Heart left ventricle (tissue), 16 donors: ENCODE measurements around the gene JPH4. TPM values are rescaled to one million over a fixed set of nuclear protein-coding genes. Genes with fewer than 3 reads are reported as not detected.

ENCODE experiments used
- ATAC-seq, 4 donors: fragments of 200-7000 bp; cut with Tn5 transposase; one replicate each; pipeline ENCODE4 v1.9.1; 2020 to 2022; ENCODE audit warnings: moderate library complexity in 4 of 4, mild to moderate bottlenecking in 3 of 4, moderate number of reproducible peaks in 1 of 4
- DNase-seq, 5 donors: peaks; one replicate each; pipeline ENCODE4 v3.0.0-alpha.2; 2020
- H3K27ac ChIP-seq, 12 donors: fragments of 200-600 bp; sonication (generic) in 4 of 12; one replicate each; pipeline versions ENCODE4 v1.5.0 to v1.8.0; 2016 to 2022; ENCODE audit warnings: mild to moderate bottlenecking in 2 of 12
- H3K27me3 ChIP-seq, 9 donors: fragments of 200-600 bp; sonication (generic) in 2 of 9; one replicate each; pipeline versions ENCODE4 v1.5.1 to v1.8.0; 2016 to 2022; ENCODE audit warnings: mild to moderate bottlenecking in 3 of 9
- H3K36me3 ChIP-seq, 9 donors: fragments of 200-600 bp; sonication (generic) in 2 of 9; one replicate each; pipeline versions ENCODE4 v1.5.0 to v1.8.0; 2018 to 2022; ENCODE audit warnings: mild to moderate bottlenecking in 2 of 9
- H3K4me1 ChIP-seq, 12 donors: fragments of 200-600 bp; sonication (generic) in 4 of 12; one replicate each; pipeline versions ENCODE4 v1.5.0 to v1.8.0; 2016 to 2022; ENCODE audit warnings: mild to moderate bottlenecking in 3 of 12
- H3K4me3 ChIP-seq, 12 donors: fragments of 200-600 bp; sonication (generic) in 4 of 12; one replicate each; pipeline versions ENCODE4 v1.5.0 to v1.8.0; 2017 to 2022; ENCODE audit warnings: mild to moderate bottlenecking in 9 of 12, moderate library complexity in 4 of 12
- H3K9me3 ChIP-seq, 12 donors: fragments of 200-600 bp; sonication (generic) in 4 of 12; one replicate each; pipeline versions ENCODE4 v1.5.0 to v1.8.0; 2016 to 2022; ENCODE audit warnings: mild to moderate bottlenecking in 1 of 12
- CTCF ChIP-seq, 12 donors: fragments of 200-600 bp; sonication (generic) in 4 of 12; IDR thresholded peaks; one replicate each; pipeline versions ENCODE4 v1.5.0 to v1.8.0; 2018 to 2022; ENCODE audit warnings: antibody characterized with exemption in 12 of 12, mild to moderate bottlenecking in 5 of 12
- POLR2A ChIP-seq, 2 donors: fragments of 450-650 bp; IDR thresholded peaks; one replicate each; pipeline ENCODE4 v1.6.1; 2017; ENCODE audit warnings: antibody characterized with exemption in 2 of 2, mild to moderate bottlenecking in 2 of 2, moderate library complexity in 2 of 2
- WGBS, 4 donors: extraction: QIAGEN DNeasy Blood & Tissue Kit in 2 of 4; methylation state at CpG; one replicate each; pipeline versions ENCODE4 v1.1.5 to v1.1.7; 2013 to 2018; 5-methylcytosine and 5-hydroxymethylcytosine counted together
- intact Hi-C, 10 donors: fragments of 100-400 bp; cut with DNase I; formaldehyde crosslinking; loops; one replicate each; pipeline versions ENCODE4 v1.11.1 to v1.14.2; 2022
- polyA plus RNA-seq, 2 donors: library from polyadenylated mRNA; stranded (reverse); fragments of 200-250 nt; gene quantifications; one replicate each; pipeline ENCODE4 v1.2.3, GENCODE V29; 2013
- total RNA-seq, 9 donors: library from RNA; depleted of rRNA in 2 of 9; stranded (reverse); fragments of >200 nt in 2 of 9; fragmentation: NEBNext Ultra II Directional in 3 of 9; extraction: Animal tissue kit (Norgen Biotek cat#: 25700) in 3 of 9; gene quantifications; one replicate each; pipeline versions ENCODE4 v1.1.0 to v1.2.4, GENCODE V29; 2016 to 2023
- donor health status: ischemic (EF 13 %, LVEDD 7.1; RV severe dilation, severe dysfunction).
- donor health status: healthy with polysubstance abuse.
- donor health status: DM: no; HTN: yes; CAD: no.
- donor health status: DM: no; HTN: no; CAD: no.
- donor health status: ischemic (EF 25% LVEDD 6.9; RV normal size, moderate dysfunction).
- donor health status: ischemic (EF 25% LVEDD 5.7; RV mildly dilated, moderate dysfunction).
- donor health status: healthy.
- donor health status: DM: yes; HTN: yes; CAD: no.
- donor health status: ischemic (EF 35%, LVEDD 5.7; RV mildly dilated, moderate dysfunction).
- donor health status: nonischemic (EF 11% LVEDD 7.7; RV severe dilation, severe dysfunction).
- donor health status: DM: yes; HTN: yes; CAD: no.
- donor health status: PGD.
- donor health status: ischemic (EF 29% LVEDD 5.4; RV normal size, mild dysfunction).
- donor health status: nonischemic (EF 23%, LVEDD 6.1; RV moderate dilation, normal function).

Gene JPH4
- total and polyA plus RNA-seq, 11 donors: 0.10 to 0.59 (median 0.24) TPM; not detected in 1

GRCh38 chr14:23603103-23603502 is 24.5 kb upstream of the JPH4 start:
- Histone ChIP-seq H3K4me1 (peaks cover 0 to 10% (median 0%) of the 10 kb centered on the region in 12 donors), H3K27ac (no peak overlapping the region), H3K4me3 (no peak overlapping the region), H3K36me3 (no peaks in the 10 kb centered on the region), H3K27me3 (no peaks in the 10 kb centered on the region), H3K9me3 (peaks cover 0 to 7% (median 0%) of the 10 kb centered on the region in 12 donors)
- TF ChIP-seq POLR2A (IDR thresholded peaks at IDR 0.05): no peak
- no peak for TF ChIP-seq CTCF (IDR thresholded peaks at IDR 0.05)
- 75 to 83% (median 82%) methylated on average over 2 of the region's 2 CpGs for WGBS, 4 donors
- intact Hi-C loops: no loop called here
- ATAC-seq (no peak), DNase-seq (no peak)

DNA sequence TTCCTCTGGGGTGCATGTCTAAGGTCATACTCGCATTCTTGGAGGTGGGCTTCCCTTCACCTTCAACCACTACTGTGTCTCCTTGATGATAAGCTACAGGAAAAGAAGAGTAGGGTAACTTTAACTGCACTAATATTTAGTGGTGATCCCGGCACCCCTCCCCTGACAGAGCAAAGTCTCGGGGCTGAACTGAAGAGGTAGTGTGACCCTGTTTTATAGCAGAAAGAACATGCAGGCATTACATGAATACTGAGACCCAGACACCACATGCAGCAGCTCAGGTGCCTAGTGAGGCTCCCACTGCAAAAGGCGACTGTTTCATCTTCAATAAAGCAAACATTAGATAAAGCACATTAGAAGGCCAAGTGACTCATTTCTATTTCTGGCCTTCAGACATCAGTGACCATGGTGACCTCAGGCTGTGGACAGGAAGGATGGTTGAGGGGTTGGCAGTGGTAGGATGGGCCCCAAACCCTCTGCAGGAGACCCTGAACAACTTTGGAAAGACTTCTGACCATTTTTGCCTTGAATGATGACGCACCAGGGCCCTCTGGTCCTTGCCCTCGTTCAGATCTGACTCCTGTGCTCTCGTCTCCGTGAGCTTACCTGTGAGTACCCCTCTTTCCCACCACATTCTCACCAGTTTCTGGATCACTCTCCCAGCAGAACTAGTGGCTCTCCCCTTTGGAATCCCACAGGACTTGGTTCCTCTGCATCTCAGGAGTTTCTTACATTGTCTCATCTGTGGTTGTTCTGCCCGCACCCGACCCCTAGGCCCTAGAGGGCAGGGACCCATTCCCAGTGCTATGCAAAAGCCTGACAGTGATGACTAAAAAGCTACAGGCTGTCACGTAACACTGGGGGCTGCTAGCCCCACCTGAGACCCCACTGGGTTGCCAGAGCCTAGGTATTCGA is 23.8 kb upstream of the JPH4 start:
- H3K4me3 ChIP-seq: no peak overlapping the region
- peaks cover 0 to 10% (median 0%) of the 10 kb centered on the region in 12 donors for H3K4me1 ChIP-seq
- no peaks in the 10 kb centered on the region for H3K36me3 ChIP-seq
- no peak for DNase-seq
- intact Hi-C loops: no loop called here
- H3K27ac ChIP-seq: no peak overlapping the region
- peaks cover 0 to 7% (median 0%) of the 10 kb centered on the region in 12 donors for H3K9me3 ChIP-seq
- WGBS, 4 donors: 75 to 83% (median 78%) methylated on average over 12 of the region's 12 CpGs
- no peaks in the 10 kb centered on the region for H3K27me3 ChIP-seq
- ATAC-seq: peak in 3 of 4 donors; percentile 63 to 84 (median 75)
- TF ChIP-seq POLR2A (IDR thresholded peaks at IDR 0.05): no peak
- TF ChIP-seq CTCF (IDR thresholded peaks at IDR 0.05): no peak

- no peak overlapping the region for H3K4me3 ChIP-seq
- H3K27ac ChIP-seq: no peak overlapping the region
- H3K9me3 ChIP-seq: peaks cover 0 to 7% (median 0%) of the 10 kb centered on the region in 12 donors
- no peak for DNase-seq
- WGBS, 4 donors: 0 to 53% (median 37%) methylated on average over 1 of the region's 1 CpG
- intact Hi-C loops: no loop called here
- TF ChIP-seq CTCF (IDR thresholded peaks at IDR 0.05): no peak
- TF ChIP-seq POLR2A (IDR thresholded peaks at IDR 0.05): no peak
- H3K36me3 ChIP-seq: no peaks in the 10 kb centered on the region
- H3K4me1 ChIP-seq: peaks cover 0 to 10% (median 0%) of the 10 kb centered on the region in 12 donors
- ATAC-seq: peak in 1 of 4 donors; percentile 14
- H3K27me3 ChIP-seq: peaks cover 0 to 2% (median 0%) of the 10 kb centered on the region in 9 donors
Measured at GRCh38 chr14:23601845-23602180, 23.2 kb upstream of the JPH4 start.

GRCh38 chr14:23601424-23601823 is 22.8 kb upstream of the JPH4 start:
- Histone ChIP-seq H3K27me3 (peaks cover 0 to 4% (median 0%) of the 10 kb centered on the region in 9 donors), H3K9me3 (peaks cover 0 to 7% (median 0%) of the 10 kb centered on the region in 12 donors), H3K27ac (no peak overlapping the region), H3K36me3 (no peaks in the 10 kb centered on the region), H3K4me1 (peaks cover 0 to 10% (median 0%) of the 10 kb centered on the region in 12 donors), H3K4me3 (no peak overlapping the region)
- TF ChIP-seq POLR2A (IDR thresholded peaks at IDR 0.05) (no peak), CTCF (IDR thresholded peaks at IDR 0.05) (no peak)
- no peak for DNase-seq
- ATAC-seq: no peak
- intact Hi-C loops: no loop called here
